Dermis blood vessel endothelial cell (primary cell): ENCODE data around the gene PRPF18. TPM values are rescaled to one million over a fixed set of nuclear protein-coding genes. Genes with fewer than 3 reads are reported as not detected.

ENCODE experiments used
- DNase-seq: peaks from one replicate; pipeline ENCODE4 v3.0.0; 2010
- total RNA-seq: library from RNA; depleted of rRNA; stranded (reverse); fragments of >200 nt; gene quantifications from 2 replicates; pipeline ENCODE4 v1.2.3, GENCODE V29; 2014

The PRPF18 gene
- total RNA-seq, 1 donor from 2014 or later = 44.1 TPM

GRCh38 chr10:13604357-13605040, 17.7 kb downstream of the PRPF18 start:
- no peak for DNase-seq

DNA sequence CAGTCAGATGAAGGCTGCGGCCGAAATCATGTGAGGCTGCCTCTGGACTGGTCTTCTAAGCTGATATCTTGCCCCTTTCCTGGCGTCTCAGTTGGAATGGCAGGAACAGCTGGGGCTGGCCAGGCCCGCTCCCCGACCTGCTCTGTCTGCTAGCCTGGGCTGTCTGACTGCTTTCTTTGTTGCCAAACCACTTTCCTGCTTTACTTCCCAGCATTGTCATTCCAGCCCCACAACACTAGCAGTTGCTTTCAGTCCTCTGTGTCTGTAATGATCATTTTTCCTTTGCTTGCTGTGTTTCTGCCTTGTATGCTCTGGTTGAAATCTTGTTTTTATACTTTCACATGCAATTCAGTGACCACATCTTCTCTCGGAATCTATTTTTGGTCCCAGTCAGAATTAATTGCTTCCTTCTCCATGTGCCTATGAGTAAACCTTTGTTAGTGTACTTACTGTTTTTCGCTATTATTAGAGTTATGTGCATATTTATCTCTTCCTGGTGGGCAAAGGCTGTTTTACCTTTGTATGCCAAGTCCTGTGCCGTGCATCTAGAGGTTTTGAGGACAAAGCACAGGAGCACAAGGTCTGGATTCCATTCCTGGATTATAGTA, 21.6 kb downstream of the PRPF18 start:
- DNase-seq = peak; percentile 71

DNA sequence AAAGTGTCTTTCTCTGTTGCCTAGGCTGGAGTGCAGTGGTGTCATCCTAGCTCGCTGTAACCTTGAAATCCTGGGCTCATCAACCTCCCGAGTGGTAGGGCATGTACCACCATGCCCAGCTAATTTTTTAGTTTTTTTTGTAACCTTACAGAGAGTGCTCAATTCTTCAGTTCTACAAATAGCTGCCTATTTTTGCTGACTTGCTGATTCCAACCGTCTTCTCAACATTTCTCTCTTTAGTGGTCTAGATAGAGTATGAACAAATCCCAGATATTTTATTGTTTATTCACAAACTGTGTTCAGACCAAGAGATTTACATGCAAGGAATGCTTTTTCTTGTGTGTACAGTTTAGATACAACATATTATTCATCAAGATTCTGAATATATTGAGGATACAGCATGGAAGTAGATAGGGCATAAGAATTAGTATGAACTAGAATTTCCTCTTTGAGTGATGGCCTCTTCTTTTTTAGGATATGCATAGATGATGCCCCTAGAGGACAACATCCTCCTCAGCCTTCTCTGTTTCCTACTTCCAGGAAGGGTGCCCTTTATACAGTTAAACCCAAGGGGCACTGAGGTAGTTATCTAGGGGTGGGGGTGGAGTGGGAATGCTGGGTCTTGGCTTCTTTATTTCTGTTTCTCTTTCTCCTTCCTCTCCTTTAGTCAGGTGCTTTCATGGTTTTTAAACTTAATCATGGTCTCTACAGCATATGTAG, 26.0 kb downstream of the PRPF18 start:
- no peak for DNase-seq

DNA sequence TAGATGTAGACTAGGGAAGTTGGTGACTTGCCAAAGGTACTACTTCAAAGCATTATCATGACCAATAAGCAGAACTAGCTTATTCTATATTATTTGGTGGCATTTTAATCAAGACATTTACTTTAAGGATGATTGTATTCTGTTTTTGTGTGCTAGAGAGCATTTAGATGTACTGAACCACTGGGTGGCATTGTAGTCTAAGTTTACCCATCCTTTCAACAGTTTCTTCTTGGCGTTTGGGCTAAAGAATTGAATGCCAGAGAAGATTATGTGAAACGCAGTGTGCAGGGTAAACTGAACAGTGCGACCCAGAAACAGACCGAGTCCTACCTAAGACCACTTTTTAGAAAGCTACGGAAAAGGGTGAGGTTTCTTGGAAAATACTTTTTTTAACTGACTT, 26.8 kb downstream of the PRPF18 start:
- peak; percentile 72 for DNase-seq

DNA sequence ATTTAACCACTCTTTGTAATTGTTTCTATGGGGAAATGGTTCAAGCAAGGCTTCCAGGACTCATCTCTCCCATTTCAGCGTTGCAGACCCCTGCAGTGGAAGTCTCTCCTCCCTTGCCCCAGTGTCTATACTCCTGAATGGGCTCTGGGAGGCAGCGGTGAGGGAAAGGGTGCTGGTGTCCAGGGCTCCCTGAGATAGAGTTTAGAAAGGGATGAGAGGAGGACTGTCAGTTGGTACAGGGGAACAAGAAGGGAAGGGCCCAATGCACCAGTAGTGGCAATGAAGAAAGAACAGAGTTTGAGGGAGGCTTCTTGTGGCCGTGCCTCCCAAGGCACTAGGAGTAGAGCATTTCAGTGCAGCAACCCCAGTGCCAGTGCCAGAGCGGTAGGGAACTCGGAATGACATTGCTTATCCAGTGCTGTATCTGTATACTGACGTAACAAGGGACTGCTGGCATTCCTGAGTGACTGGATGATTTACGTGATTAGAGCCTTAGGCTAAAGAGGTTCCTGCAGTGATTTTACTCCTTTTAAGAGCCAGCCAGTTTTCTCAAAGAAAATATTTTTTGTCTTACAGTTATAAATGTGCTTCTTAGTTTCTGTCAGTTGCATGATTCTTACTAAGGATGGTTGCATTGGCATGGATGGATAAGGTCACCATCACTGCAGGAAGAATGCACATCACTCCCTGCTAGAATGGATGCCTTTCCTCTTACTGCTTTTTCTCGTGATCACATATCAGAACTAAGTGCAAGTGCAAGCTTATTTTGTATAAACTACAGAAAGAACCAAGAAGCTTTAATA, 28.0 kb downstream of the PRPF18 start:
- no peak for DNase-seq

DNA sequence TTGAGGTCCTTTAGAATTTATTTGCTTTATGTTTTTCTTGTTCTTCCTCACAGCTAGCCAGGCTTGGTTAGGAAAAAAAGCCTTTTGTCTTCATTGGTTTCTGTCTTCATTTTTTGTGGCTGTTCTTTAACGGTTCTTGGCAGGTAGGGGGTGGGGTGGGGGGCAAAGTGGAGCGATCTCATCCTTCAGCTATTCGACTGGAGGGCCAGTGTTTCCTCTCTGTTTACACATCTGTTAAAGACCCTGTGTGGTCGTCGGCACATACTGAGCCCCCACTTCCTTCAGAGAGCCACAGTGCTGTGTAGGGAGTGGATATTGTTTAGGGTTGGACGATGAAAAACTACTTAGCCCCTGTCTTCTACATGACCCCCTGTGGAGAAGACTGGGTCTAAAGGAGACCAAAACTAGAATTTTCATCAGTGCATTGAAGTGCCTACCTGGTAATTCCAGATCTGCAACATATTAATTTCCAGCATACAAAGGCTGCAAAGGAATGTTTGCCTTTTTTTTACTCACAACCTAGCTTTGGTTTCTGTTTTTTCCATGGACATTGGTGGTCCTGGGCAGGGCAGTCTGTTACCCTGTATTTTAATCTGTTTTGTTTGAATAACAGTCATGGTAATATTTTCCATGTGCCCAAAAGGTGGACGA, 29.0 kb downstream of the PRPF18 start:
- peak; percentile 23 for DNase-seq

- no peak for DNase-seq
These were observed 30.4 kb downstream of the PRPF18 start for GRCh38 chr10:13617116-13617515.

DNA sequence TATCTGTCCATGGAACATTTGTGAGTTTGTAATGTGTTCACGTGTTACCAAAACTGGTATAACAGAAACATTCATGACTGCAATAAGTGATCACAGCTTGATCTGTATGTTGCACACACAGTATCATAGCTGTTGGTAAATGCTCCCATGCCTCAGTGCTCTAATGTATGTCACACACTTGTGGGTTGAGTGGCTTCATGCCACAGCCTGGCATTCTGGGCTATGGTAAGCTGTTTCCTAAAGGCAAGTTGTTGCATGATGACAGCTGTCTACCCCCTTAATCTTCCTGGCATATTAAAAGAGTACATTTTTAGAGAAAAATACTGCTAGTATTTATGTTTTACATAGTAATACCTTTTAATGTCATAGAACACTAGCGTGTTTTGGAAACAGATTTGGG, 35.2 kb downstream of the PRPF18 start:
- DNase-seq = no peak

DNA sequence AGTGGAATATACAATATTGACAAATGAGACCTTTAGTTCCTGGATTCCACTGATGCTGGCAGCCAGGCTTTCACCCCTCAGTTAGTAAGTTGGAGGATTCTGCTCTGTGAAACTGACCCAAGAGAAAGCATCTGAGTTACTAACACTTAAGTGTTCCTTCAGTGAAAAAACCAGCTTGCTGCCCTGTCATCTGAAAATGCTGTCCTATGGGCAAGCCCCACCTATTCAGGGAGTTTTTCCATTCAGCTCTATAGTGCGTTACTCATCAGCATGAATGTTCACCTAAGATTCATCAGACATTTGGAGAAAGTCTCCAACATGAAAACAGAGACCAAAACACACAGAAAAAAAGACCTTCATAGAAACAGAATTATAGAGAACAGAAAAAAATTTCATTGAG, 37.9 kb downstream of the PRPF18 start:
- DNase-seq = no peak

GRCh38 chr10:13627459-13628310, 40.9 kb downstream of the PRPF18 start:
- DNase-seq = no peak

DNA sequence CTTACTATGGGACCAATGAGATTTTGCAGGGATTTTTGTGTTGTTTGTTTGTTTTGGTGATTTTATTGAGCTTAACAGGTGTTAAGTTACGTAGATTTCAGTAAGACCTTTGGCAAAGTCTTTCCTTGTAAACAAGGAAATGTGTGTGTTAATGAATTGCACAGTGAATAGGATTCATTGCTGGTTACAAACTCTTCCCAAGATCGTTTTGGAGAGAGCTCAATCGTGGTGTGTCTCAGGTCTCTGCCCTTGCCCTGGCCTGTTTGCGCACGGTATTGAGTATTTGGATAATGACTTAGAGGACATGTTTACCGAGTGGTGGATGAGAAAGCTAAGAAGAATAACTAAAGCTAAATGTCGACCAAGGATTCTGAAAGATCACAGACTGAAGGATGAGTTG, 41.9 kb downstream of the PRPF18 start:
- DNase-seq = no peak

- DNase-seq = no peak
These were observed 42.4 kb downstream of the PRPF18 start for GRCh38 chr10:13629116-13629515.

DNA sequence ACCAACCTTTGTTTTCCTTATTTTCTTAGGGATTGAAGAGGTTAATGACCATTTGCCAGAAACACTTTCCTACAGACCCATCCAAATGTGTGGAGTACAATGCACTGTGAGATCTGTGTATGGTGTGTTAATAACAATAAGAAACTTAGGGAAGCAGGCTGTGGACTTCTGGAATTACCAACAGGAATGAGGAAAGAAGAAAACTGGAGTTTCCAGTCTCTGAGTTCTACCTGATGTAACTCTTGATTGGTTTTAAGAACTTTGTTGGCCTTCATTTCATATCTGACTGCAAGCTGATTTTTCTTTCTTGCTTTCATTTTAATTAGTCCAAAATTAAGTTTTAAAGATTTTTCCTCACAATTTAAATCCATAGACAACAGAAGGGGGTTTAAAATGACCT, 43.5 kb downstream of the PRPF18 start:
- DNase-seq = no peak

GRCh38 chr10:13631594-13631993, 44.8 kb downstream of the PRPF18 start:
- DNase-seq = no peak

GRCh38 chr10:13632440-13632839, 45.7 kb downstream of the PRPF18 start:
- DNase-seq = no peak

DNA sequence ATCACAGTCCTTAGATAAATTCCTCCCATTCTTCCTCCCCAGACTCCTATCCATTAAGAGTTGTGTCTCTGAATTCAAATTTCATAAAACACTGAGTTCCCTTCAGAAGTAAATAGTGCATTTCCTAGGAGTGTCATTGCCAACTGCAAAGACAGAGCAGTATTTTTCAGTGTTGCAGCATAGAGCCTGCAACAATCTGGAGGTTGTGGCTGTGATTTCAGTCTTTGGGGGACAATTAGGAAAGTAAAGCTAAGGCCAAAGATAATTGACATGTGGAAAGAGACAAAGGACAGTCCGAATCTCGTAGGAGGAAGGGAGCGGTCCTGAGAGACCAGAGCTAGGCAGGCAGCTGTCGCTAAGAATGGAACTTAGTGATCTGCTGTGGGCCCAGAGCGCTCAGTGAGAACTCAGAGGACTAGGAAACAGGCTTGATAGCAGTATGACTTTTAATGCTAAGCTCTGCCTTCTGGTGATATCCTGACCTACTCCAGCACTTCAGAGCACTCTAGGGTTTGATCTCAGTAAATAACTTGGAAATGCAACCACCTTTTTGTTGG, 46.2 kb downstream of the PRPF18 start:
- no peak for DNase-seq

DNA sequence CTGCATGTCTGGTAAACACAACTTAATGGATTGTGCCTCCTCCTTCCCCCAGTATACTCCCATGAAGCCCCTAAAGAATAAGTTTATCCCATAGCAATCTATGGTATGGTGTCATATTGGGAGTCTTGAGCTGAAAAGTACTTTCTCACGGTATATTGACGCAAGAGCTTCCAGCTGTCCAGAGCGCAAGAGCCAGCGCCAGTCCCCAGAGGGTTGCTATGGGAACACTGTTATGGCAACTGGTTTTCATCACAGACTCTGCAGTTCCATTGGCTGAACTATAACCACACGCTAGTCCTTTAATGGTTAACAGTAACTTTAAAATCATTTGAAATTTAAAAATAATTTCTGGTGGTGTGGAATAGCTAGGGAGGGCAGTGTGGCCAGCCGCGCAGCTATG, 46.9 kb downstream of the PRPF18 start:
- no peak for DNase-seq

GRCh38 chr10:13634207-13634606, 47.4 kb downstream of the PRPF18 start:
- DNase-seq = no peak

- DNase-seq = no peak
These were observed 50.0 kb downstream of the PRPF18 start for GRCh38 chr10:13636776-13637175.

- DNase-seq = peak; percentile 58
These were observed 50.6 kb downstream of the PRPF18 start for GRCh38 chr10:13637303-13637856.

- DNase-seq = no peak
These were observed 51.1 kb downstream of the PRPF18 start for GRCh38 chr10:13637894-13638293.
